Fibroblast of mammary gland (primary cell): ENCODE measurements around the gene ACACB.

Experiments used
- DNase-seq: peaks from one replicate; pipeline ENCODE4 v3.0.0-alpha.2; 2010; ENCODE audit warnings: low read depth
- H3K4me3 ChIP-seq: 2 replicates; pipeline ENCODE4 v1.5.1; 2011; ENCODE audit warnings: low read depth, mild to moderate bottlenecking, low read length, moderate library complexity; ENCODE audit not compliant: control insufficient read depth
- CTCF ChIP-seq: conservative IDR thresholded peaks from 2 replicates; pipeline ENCODE4 v1.5.1; 2011; ENCODE audit warnings: low read depth, low read length, inconsistent platforms; ENCODE audit not compliant: control insufficient read depth, insufficient read depth

Gene ACACB

GRCh38 chr12:109296431-109296830, 180.0 kb downstream of the ACACB start:
- DNase-seq, result no peak
- TF ChIP-seq CTCF, result no peak
- H3K4me3 ChIP-seq, result no peak overlapping the region

GRCh38 chr12:109299849-109300248, 183.5 kb downstream of the ACACB start:
- no peak overlapping the region for H3K4me3 ChIP-seq
- no peak for TF ChIP-seq CTCF
- no peak for DNase-seq

GRCh38 chr12:109301643-109302168, 185.3 kb downstream of the ACACB start:
- no peak for TF ChIP-seq CTCF
- no peak overlapping the region for H3K4me3 ChIP-seq
- DNase-seq, result no peak

- TF ChIP-seq CTCF, result no peak
- no peak for DNase-seq
- H3K4me3 ChIP-seq, result no peak overlapping the region
These were observed 186.0 kb downstream of the ACACB start for GRCh38 chr12:109302358-109302757.

GRCh38 chr12:109302770-109303169, 186.4 kb downstream of the ACACB start:
- no peak overlapping the region for H3K4me3 ChIP-seq
- DNase-seq, result no peak
- no peak for TF ChIP-seq CTCF

GRCh38 chr12:109304485-109304884, 188.1 kb downstream of the ACACB start:
- no peak for TF ChIP-seq CTCF
- DNase-seq, result no peak
- no peak overlapping the region for H3K4me3 ChIP-seq

- TF ChIP-seq CTCF, result no peak
- H3K4me3 ChIP-seq, result no peak overlapping the region
- DNase-seq, result no peak
These were observed 189.2 kb downstream of the ACACB start for GRCh38 chr12:109305547-109305946.
